ENCODE data around the gene HBM. TPM values are rescaled to one million over a fixed set of nuclear protein-coding genes. Genes with fewer than 3 reads are reported as not detected.

Gene HBM
- total and polyA plus RNA-seq, 11 donors = 0.54 to 0.62 (median 0.58) TPM; not detected in 7

DNA sequence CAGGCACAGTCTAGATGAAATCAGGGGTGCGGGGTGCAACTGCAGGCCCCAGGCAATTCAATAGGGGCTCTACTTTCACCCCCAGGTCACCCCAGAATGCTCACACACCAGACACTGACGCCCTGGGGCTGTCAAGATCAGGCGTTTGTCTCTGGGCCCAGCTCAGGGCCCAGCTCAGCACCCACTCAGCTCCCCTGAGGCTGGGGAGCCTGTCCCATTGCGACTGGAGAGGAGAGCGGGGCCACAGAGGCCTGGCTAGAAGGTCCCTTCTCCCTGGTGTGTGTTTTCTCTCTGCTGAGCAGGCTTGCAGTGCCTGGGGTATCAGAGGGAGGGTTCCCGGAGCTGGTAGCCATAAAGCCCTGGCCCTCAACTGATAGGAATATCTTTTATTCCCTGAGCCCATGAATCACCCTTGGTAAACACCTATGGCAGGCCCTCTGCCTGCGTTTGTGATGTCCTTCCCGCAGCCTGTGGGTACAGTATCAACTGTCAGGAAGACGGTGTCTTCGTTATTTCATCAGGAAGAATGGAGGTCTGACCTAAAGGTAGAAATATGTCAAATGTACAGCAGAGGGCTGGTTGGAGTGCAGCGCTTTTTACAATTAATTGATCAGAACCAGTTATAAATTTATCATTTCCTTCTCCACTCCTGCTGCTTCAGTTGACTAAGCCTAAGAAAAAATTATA is 12.3 kb downstream of the HBM start:
- TF ChIP-seq POLR2A (IDR thresholded peaks at IDR 0.05) = no peak
- intact Hi-C loops (cut with DNase I) = loop anchor here in 1 of 10 donors (5.0 kb wide), 1 partner anchor 71 kb away; no protein-coding TSS in a partner anchor

DNA sequence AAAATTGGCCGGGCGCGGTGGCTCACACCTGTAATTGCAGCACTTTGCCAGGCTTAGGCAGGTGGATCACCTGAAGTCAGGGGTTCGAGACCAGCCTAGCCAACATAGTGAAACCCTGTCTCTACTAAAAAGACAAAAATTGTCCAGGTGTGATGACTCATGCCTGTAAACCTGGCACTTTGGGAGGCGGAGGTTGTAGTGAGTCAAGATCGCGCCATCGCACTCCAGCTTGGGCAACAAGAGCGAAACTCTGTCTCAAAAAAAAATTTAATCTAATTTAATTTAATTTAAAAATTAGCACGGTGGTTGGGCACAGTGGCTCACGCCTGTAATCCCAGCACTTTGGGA is 12.9 kb downstream of the HBM start:
- peaks cover 7 to 28% (median 12%) of the 10 kb centered on the region in 12 donors for H3K4me1 ChIP-seq
- TF ChIP-seq, protein P1, sequence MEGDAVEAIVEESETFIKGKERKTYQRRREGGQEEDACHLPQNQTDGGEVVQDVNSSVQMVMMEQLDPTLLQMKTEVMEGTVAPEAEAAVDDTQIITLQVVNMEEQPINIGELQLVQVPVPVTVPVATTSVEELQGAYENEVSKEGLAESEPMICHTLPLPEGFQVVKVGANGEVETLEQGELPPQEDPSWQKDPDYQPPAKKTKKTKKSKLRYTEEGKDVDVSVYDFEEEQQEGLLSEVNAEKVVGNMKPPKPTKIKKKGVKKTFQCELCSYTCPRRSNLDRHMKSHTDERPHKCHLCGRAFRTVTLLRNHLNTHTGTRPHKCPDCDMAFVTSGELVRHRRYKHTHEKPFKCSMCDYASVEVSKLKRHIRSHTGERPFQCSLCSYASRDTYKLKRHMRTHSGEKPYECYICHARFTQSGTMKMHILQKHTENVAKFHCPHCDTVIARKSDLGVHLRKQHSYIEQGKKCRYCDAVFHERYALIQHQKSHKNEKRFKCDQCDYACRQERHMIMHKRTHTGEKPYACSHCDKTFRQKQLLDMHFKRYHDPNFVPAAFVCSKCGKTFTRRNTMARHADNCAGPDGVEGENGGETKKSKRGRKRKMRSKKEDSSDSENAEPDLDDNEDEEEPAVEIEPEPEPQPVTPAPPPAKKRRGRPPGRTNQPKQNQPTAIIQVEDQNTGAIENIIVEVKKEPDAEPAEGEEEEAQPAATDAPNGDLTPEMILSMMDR (IDR thresholded peaks at IDR 0.05) = no peak
- TF ChIP-seq POLR2A (IDR thresholded peaks at IDR 0.05) = no peak
- 83 to 91% (median 85%) methylated on average over 11 of the region's 11 CpGs for WGBS, 4 donors
- DNase-seq = peak in 1 of 5 donors; percentile 14
- intact Hi-C loops (cut with DNase I) = loop anchor here in 1 of 10 donors (5.0 kb wide), 1 partner anchor 71 kb away; no protein-coding TSS in a partner anchor
- no peak overlapping the region for H3K4me3 ChIP-seq
- no peak for ATAC-seq
- H3K27ac ChIP-seq = no peak overlapping the region
- peaks cover 34 to 57% (median 47%) of the 10 kb centered on the region in 9 donors for H3K27me3 ChIP-seq
- H3K9me3 ChIP-seq = no peaks in the 10 kb centered on the region
- no peaks in the 10 kb centered on the region for H3K36me3 ChIP-seq

More for the DNA sequence above, 12.3 kb downstream of the HBM start:
- no peaks in the 10 kb centered on the region for H3K9me3 ChIP-seq
- H3K4me1 ChIP-seq = peaks cover 7 to 28% (median 12%) of the 10 kb centered on the region in 12 donors
- no peaks in the 10 kb centered on the region for H3K36me3 ChIP-seq
- peaks cover 34 to 61% (median 47%) of the 10 kb centered on the region in 9 donors for H3K27me3 ChIP-seq
- WGBS, 4 donors = 56 to 81% (median 66%) methylated on average over 7 to 11 of the region's 11 CpGs
- DNase-seq (no peak), ATAC-seq (no peak)
- H3K4me3 ChIP-seq = no peak overlapping the region
- H3K27ac ChIP-seq = no peak overlapping the region

DNA sequence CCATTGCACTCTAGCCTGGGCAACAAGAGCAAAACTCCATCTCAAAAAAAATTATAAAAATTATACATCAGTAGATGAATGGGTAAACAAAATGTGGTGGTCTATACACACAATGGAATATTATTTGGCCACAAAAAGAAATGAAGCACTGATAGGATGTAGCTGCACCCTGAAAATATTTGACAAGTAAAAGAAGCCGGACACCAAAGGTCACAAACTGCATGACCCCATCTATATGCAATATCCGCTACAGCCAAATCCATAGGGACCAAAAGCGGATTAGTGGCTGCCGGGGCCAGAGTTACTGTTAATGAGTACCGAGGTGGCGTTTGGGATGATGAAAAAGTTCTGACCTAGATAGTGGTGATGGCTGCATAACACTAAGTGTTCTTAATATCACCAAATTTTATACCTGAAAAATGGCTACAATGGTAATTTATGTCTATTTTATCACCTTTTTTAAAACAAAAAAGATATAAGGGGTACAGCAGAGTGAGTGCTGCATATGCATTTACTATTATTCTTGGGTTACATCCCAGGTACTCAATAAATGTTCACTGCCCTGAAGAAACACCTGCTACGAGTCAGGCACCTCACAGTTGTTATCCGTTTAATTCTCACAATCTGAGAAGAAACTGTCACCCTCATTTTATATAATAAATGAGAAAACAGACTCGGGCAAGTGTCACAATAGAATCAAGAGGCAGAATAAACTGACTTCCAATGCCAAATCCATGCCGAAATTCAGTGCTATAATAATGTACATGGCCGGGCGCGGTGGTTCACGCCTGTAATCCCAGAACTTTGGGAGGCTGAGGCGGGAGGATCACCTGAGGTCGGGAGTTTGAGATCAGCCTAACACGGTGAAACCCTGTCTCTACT is 13.7 kb downstream of the HBM start:
- peak in 1 of 5 donors; percentile 28 for DNase-seq
- 75 to 80% (median 78%) methylated on average over 17 of the region's 17 CpGs for WGBS, 4 donors
- no peak for ATAC-seq
- no peak for TF ChIP-seq POLR2A (IDR thresholded peaks at IDR 0.05)
- TF ChIP-seq, protein P1 (IDR thresholded peaks at IDR 0.05) = no peak
- Histone ChIP-seq H3K4me3 (no peak overlapping the region), H3K9me3 (no peaks in the 10 kb centered on the region), H3K4me1 (peaks cover 7 to 28% (median 12%) of the 10 kb centered on the region in 12 donors), H3K27ac (no peak overlapping the region), H3K27me3 (peaks cover 34 to 56% (median 46%) of the 10 kb centered on the region in 9 donors), H3K36me3 (no peaks in the 10 kb centered on the region)
- intact Hi-C loops (cut with DNase I) = loop anchor here in 9 of 10 donors (2.0 to 5.0 kb wide), 4 partner anchors 57 to 72 kb away; no protein-coding TSS in a partner anchor

DNA sequence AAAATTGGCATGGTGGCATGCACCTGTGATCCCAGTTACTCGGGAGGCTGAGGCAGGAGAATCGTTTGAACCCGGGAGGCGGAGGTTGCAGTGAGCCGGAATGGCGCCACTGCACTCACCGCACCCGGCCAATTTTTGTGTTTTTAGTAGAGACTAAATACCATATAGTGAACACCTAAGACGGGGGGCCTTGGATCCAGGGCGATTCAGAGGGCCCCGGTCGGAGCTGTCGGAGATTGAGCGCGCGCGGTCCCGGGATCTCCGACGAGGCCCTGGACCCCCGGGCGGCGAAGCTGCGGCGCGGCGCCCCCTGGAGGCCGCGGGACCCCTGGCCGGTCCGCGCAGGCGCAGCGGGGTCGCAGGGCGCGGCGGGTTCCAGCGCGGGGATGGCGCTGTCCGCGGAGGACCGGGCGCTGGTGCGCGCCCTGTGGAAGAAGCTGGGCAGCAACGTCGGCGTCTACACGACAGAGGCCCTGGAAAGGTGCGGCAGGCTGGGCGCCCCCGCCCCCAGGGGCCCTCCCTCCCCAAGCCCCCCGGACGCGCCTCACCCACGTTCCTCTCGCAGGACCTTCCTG is 14.4 kb downstream of the HBM start, which contains the start of gene HBQ1:
HBQ1 (plus strand) TSS at position 359 of the 575 bp plus-strand sequence; CDS start at position 387, 28 bp downstream.
- WGBS, 4 donors = 7 to 16% (median 10%) methylated on average over 32 to 59 of the region's 59 CpGs
- H3K36me3 ChIP-seq = peaks cover 0 to 3% (median 0%) of the 10 kb centered on the region in 9 donors
- intact Hi-C loops (cut with DNase I) = loop anchor here in 9 of 10 donors (2.0 to 5.0 kb wide), 4 partner anchors 58 to 73 kb away; no protein-coding TSS in a partner anchor
- H3K27me3 ChIP-seq = peaks cover 27 to 48% (median 38%) of the 10 kb centered on the region in 9 donors
- DNase-seq (no peak), ATAC-seq (peak in 1 of 4 donors; percentile 30)
- H3K27ac ChIP-seq = no peak within 1 kb of the TSS
- no peak for TF ChIP-seq POLR2A (IDR thresholded peaks at IDR 0.05)
- TF ChIP-seq, protein P1 (IDR thresholded peaks at IDR 0.05) = peak in 9 of 12 donors; percentile 6 to 66 (median 47)
- no peaks in the 10 kb centered on the region for H3K9me3 ChIP-seq
- peak within 1 kb of the TSS in 11 of 12 donors; percentile 6 to 45 (median 38) for H3K4me3 ChIP-seq
- peaks cover 7 to 28% (median 12%) of the 10 kb centered on the region in 12 donors for H3K4me1 ChIP-seq

All from heart left ventricle (tissue), 16 donors.